ENCODE results near the gene BCR. TPM values are rescaled to one million over a fixed set of nuclear protein-coding genes. Genes with fewer than 3 reads are reported as not detected.
A peak's percentile ranks its signal among the peaks of the same experiment; 100 is the strongest.

BCR gene
- total and polyA plus RNA-seq, 2 donors from 2014 or later, result 45.0 to 97.7 TPM

DNA sequence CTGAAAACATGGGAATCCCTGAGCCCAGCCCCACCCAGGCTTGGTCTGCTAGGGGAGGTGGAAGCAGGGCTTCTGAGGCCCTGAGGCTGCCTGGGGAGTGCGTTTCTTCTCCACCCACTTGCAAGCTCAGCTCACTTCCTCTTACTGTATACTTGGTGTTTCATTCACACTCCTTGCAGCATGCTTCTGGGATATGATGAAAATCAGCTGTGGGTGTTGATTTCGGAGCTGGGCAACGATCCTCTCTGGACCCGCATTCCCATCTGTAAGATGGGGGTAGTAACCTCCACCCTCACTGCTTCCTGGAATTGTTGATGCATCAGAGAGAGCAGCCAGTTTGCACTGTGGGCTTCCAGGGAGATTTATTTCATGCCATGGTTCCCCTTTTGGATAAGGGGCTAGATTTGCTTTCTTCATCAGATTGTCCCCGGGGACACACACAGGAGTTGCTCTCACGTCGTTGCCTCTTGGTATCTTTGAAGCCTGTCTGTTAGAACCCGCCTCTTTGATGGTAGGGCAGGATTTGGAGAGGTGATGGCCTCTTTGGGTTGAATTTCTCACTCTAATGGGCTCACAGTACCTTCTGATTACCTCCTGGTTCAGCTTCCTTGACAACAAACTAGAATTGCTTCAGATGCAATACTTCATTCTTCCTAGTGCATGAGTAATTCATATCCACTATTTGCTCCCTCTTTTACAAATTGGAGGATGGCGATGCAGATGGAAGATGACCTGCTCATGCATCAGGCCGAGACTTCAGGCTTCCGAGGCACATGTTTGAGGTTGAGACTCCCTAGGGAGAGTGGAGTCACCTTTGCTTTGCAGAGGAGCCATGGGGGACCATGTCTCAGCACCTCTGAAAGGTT, 40.4 kb downstream of the BCR start:
- DNase-seq (peak in 1 of 5 donors; percentile 80), FAIRE-seq (no peak)
- H3K4me1 ChIP-seq (ENCODE audit: control insufficient read depth in 2 of 3, insufficient read depth in 2 of 3, low read depth in 1 of 3, low read length in 3 of 3), result peaks cover 0 to 78% (median 67%) of the 10 kb centered on the region in 3 donors

DNA sequence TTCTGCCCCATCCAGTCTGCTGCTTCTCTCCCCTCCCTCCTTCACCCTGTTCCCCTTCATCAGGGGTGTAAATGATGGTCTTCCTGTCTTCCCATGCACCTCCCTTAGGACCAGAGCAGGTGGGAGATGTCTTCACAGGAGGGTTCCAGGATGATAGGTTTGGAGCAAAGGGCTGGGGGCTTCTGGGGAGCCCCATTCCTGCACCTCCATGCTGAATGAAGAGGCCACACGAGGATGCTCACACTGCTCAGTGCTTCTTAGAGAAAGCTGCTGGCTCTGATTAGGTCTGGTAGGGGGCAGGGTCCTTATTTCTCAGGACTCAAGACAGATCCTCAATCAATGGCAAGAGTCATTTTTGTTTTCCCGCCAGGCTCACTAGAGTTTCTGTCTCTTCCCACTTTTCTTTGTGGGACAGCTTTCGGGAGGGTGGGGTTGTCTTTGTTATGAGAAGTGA, 41.1 kb downstream of the BCR start:
- no peak overlapping the region for H3K27ac ChIP-seq (ENCODE audit: low read depth in 2 of 2, low read length in 2 of 2)
- H3K36me3 ChIP-seq (ENCODE audit: control insufficient read depth in 2 of 3, insufficient read depth in 3 of 3, low read length in 3 of 3), result no peaks in the 10 kb centered on the region
- TF ChIP-seq, protein P1, sequence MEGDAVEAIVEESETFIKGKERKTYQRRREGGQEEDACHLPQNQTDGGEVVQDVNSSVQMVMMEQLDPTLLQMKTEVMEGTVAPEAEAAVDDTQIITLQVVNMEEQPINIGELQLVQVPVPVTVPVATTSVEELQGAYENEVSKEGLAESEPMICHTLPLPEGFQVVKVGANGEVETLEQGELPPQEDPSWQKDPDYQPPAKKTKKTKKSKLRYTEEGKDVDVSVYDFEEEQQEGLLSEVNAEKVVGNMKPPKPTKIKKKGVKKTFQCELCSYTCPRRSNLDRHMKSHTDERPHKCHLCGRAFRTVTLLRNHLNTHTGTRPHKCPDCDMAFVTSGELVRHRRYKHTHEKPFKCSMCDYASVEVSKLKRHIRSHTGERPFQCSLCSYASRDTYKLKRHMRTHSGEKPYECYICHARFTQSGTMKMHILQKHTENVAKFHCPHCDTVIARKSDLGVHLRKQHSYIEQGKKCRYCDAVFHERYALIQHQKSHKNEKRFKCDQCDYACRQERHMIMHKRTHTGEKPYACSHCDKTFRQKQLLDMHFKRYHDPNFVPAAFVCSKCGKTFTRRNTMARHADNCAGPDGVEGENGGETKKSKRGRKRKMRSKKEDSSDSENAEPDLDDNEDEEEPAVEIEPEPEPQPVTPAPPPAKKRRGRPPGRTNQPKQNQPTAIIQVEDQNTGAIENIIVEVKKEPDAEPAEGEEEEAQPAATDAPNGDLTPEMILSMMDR (IDR thresholded peaks at IDR 0.05; ENCODE audit: borderline replicate concordance, extremely low read depth, insufficient read depth), result no peak
- H3K9ac ChIP-seq (ENCODE audit: low read length in 3 of 3), result no peak overlapping the region
- no peaks in the 10 kb centered on the region for H3K9me3 ChIP-seq (ENCODE audit: control insufficient read depth in 2 of 3, insufficient read depth in 1 of 3, low read length in 3 of 3)
- no peak overlapping the region for H3K4me3 ChIP-seq (ENCODE audit: low read length in 3 of 3)
- FAIRE-seq (no peak), DNase-seq (peak in 1 of 5 donors; percentile 17)
- intact Hi-C loops (cut with DNase I), result no loop called here
- no peaks in the 10 kb centered on the region for H3K27me3 ChIP-seq (ENCODE audit: control insufficient read depth, insufficient read depth, low read length)
- H3K4me1 ChIP-seq (ENCODE audit: control insufficient read depth in 2 of 3, insufficient read depth in 2 of 3, low read depth in 1 of 3, low read length in 3 of 3), result peaks cover 0 to 79% (median 65%) of the 10 kb centered on the region in 3 donors

More for the DNA sequence above, 40.4 kb downstream of the BCR start:
- Histone ChIP-seq H3K27ac (ENCODE audit: low read depth in 2 of 2, low read length in 2 of 2) (peak overlapping the region; percentile 33 to 74), H3K9me3 (ENCODE audit: control insufficient read depth in 2 of 3, insufficient read depth in 1 of 3, low read length in 3 of 3) (no peaks in the 10 kb centered on the region), H3K4me3 (ENCODE audit: low read length in 3 of 3) (no peak overlapping the region), H3K27me3 (ENCODE audit: control insufficient read depth, insufficient read depth, low read length) (no peaks in the 10 kb centered on the region), H3K9ac (ENCODE audit: low read length in 3 of 3) (peak overlapping the region in 1 of 3 donors; percentile 15), H3K36me3 (ENCODE audit: control insufficient read depth in 2 of 3, insufficient read depth in 3 of 3, low read length in 3 of 3) (no peaks in the 10 kb centered on the region)
- TF ChIP-seq, protein P1 (IDR thresholded peaks at IDR 0.05; ENCODE audit: borderline replicate concordance, extremely low read depth, insufficient read depth), result no peak
- intact Hi-C loops (cut with DNase I), result no loop called here

DNA sequence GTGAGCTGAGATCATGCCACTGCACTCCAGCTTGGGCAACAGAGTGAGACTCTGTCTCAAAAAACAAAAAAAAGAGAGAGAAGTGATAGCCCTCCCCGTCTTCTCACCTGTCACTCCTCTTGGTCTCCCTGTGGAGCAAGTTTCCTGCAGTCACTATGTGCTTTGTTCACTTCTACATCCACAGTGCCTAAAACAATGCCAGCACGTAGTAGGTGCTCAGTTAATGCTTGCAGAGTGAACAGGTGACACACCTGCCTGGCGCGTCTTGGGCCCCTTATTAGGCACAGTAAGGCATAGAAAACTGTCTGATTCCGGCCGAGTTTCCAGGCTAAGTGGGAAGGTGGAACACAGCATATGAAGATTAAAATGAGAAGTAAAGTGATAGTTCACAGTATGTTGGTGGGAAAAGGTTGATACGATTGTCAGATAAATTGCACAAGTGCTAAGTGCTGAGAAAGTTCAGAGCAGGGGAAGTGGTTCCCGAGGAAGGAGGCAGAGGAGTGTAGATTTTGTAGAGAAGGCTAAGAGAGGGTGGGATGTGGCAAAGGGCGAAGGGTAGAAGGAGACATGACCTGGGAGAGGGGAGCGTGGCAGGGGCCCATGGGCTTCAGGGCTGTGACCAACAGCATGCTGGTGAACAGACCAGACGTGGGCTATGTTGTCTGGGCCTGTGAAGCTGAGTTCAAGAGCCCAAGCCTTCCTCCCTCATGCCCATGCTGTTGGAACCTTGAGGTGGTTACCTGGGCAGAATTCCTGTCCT, 41.9 kb downstream of the BCR start:
- no peak overlapping the region for H3K9ac ChIP-seq (ENCODE audit: low read length in 3 of 3)
- FAIRE-seq (no peak), DNase-seq (peak in 1 of 5 donors; percentile 15)
- H3K4me1 ChIP-seq (ENCODE audit: control insufficient read depth in 2 of 3, insufficient read depth in 2 of 3, low read depth in 1 of 3, low read length in 3 of 3), result peaks cover 0 to 78% (median 61%) of the 10 kb centered on the region in 3 donors
- H3K9me3 ChIP-seq (ENCODE audit: control insufficient read depth in 2 of 3, insufficient read depth in 1 of 3, low read length in 3 of 3), result no peaks in the 10 kb centered on the region
- peak overlapping the region in 1 of 2 donors; percentile 34 for H3K27ac ChIP-seq (ENCODE audit: low read depth in 2 of 2, low read length in 2 of 2)
- TF ChIP-seq, protein P1 (IDR thresholded peaks at IDR 0.05; ENCODE audit: borderline replicate concordance, extremely low read depth, insufficient read depth), result no peak
- H3K27me3 ChIP-seq (ENCODE audit: control insufficient read depth, insufficient read depth, low read length), result no peaks in the 10 kb centered on the region
- H3K36me3 ChIP-seq (ENCODE audit: control insufficient read depth in 2 of 3, insufficient read depth in 3 of 3, low read length in 3 of 3), result no peaks in the 10 kb centered on the region
- H3K4me3 ChIP-seq (ENCODE audit: low read length in 3 of 3), result no peak overlapping the region
- intact Hi-C loops (cut with DNase I), result no loop called here
